ENCODE data around the gene MYLK2.

MYLK2 gene

GRCh38 chr20:31879143-31879987, 60.2 kb downstream of the MYLK2 start:
- DNase-seq = peak; percentile 89

GRCh38 chr20:31881945-31882344, 62.8 kb downstream of the MYLK2 start:
- no peak for DNase-seq

- no peak for DNase-seq
Observed at GRCh38 chr20:31883829-31884228, 64.7 kb downstream of the MYLK2 start.
